ENCODE data around the gene SOX14. TPM values are rescaled to one million over a fixed set of nuclear protein-coding genes. Genes with fewer than 3 reads are reported as not detected.

Gene SOX14
- total and polyA plus RNA-seq, 2 experiments from 2014 or later: 0.39 TPM; not detected in 1

DNA sequence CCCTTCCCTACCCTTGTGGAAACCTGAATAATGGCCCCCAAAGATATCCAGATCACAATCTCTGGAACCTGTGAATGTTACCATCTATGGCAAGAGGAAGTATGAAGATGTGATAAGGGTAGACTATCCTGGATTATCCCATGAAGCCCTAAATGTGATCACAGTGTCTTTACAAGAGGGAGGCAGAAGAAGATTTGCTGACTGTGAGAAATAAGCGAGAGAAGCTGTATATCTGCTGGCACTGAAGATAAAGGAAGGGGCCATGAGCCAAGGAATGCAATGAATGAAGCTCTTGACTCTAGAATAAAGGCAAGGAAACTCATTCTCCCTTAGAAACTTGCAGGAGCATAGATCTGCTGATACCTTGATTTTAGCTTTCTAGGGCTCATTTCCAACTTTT lies 39.1 kb downstream of the SOX14 start:
- no peak overlapping the region for H3K27ac ChIP-seq (ENCODE audit: low read depth)
- H3K4me2 ChIP-seq: no peak overlapping the region
- H3K9me2 ChIP-seq (ENCODE audit: insufficient read depth): peaks cover 4% of the 10 kb centered on the region
- ATAC-seq (no peak), DNase-seq (ENCODE audit: low spot score) (no peak)
- H3K27ac Mint-ChIP-seq: no peak overlapping the region
- H3K27me3 Mint-ChIP-seq (ENCODE audit: insufficient read depth, low read depth, poor library complexity): peaks cover 5% of the 10 kb centered on the region
- H3K36me3 Mint-ChIP-seq (ENCODE audit: low read depth): no peaks in the 10 kb centered on the region
- no peaks in the 10 kb centered on the region for H4K20me1 ChIP-seq (replicated peaks; ENCODE audit: insufficient read depth)
- no peak for TF ChIP-seq CREB1 (CRISPR knock-in tag; IDR thresholded peaks at IDR 0.05; ENCODE audit: low read depth)
- no peak for TF ChIP-seq STAT1 (IDR thresholded peaks at IDR 0.05; ENCODE audit: unreplicated experiment)
- no peak for TF ChIP-seq EZH2 (IDR thresholded peaks at IDR 0.05; ENCODE audit: low read depth, unreplicated experiment)
- TF ChIP-seq EZH2phosphoT487 (IDR thresholded peaks at IDR 0.05; ENCODE audit: unreplicated experiment): no peak
- TF ChIP-seq NANOG (IDR thresholded peaks at IDR 0.05; ENCODE audit: borderline replicate concordance): no peak
- TF ChIP-seq, protein P1, sequence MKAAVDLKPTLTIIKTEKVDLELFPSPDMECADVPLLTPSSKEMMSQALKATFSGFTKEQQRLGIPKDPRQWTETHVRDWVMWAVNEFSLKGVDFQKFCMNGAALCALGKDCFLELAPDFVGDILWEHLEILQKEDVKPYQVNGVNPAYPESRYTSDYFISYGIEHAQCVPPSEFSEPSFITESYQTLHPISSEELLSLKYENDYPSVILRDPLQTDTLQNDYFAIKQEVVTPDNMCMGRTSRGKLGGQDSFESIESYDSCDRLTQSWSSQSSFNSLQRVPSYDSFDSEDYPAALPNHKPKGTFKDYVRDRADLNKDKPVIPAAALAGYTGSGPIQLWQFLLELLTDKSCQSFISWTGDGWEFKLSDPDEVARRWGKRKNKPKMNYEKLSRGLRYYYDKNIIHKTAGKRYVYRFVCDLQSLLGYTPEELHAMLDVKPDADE (IDR thresholded peaks at IDR 0.05): no peak
- TF ChIP-seq, protein P2, sequence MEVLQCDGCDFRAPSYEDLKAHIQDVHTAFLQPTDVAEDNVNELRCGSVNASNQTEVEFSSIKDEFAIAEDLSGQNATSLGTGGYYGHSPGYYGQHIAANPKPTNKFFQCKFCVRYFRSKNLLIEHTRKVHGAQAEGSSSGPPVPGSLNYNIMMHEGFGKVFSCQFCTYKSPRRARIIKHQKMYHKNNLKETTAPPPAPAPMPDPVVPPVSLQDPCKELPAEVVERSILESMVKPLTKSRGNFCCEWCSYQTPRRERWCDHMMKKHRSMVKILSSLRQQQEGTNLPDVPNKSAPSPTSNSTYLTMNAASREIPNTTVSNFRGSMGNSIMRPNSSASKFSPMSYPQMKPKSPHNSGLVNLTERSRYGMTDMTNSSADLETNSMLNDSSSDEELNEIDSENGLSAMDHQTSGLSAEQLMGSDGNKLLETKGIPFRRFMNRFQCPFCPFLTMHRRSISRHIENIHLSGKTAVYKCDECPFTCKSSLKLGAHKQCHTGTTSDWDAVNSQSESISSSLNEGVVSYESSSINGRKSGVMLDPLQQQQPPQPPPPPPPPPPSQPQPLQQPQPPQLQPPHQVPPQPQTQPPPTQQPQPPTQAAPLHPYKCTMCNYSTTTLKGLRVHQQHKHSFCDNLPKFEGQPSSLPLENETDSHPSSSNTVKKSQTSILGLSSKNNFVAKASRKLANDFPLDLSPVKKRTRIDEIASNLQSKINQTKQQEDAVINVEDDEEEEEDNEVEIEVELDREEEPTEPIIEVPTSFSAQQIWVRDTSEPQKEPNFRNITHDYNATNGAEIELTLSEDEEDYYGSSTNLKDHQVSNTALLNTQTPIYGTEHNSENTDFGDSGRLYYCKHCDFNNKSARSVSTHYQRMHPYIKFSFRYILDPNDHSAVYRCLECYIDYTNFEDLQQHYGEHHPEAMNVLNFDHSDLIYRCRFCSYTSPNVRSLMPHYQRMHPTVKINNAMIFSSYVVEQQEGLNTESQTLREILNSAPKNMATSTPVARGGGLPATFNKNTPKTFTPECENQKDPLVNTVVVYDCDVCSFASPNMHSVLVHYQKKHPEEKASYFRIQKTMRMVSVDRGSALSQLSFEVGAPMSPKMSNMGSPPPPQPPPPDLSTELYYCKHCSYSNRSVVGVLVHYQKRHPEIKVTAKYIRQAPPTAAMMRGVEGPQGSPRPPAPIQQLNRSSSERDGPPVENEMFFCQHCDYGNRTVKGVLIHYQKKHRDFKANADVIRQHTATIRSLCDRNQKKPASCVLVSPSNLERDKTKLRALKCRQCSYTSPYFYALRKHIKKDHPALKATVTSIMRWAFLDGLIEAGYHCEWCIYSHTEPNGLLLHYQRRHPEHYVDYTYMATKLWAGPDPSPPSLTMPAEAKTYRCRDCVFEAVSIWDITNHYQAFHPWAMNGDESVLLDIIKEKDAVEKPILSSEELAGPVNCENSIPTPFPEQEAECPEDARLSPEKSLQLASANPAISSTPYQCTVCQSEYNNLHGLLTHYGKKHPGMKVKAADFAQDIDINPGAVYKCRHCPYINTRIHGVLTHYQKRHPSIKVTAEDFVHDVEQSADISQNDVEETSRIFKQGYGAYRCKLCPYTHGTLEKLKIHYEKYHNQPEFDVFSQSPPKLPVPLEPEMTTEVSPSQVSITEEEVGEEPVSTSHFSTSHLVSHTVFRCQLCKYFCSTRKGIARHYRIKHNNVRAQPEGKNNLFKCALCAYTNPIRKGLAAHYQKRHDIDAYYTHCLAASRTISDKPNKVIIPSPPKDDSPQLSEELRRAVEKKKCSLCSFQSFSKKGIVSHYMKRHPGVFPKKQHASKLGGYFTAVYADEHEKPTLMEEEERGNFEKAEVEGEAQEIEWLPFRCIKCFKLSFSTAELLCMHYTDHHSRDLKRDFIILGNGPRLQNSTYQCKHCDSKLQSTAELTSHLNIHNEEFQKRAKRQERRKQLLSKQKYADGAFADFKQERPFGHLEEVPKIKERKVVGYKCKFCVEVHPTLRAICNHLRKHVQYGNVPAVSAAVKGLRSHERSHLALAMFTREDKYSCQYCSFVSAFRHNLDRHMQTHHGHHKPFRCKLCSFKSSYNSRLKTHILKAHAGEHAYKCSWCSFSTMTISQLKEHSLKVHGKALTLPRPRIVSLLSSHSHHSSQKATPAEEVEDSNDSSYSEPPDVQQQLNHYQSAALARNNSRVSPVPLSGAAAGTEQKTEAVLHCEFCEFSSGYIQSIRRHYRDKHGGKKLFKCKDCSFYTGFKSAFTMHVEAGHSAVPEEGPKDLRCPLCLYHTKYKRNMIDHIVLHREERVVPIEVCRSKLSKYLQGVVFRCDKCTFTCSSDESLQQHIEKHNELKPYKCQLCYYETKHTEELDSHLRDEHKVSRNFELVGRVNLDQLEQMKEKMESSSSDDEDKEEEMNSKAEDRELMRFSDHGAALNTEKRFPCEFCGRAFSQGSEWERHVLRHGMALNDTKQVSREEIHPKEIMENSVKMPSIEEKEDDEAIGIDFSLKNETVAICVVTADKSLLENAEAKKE (CRISPR knock-in tag; IDR thresholded peaks at IDR 0.05): no peak
- no peak for TF ChIP-seq ZNF331 (CRISPR knock-in tag; IDR thresholded peaks at IDR 0.05; ENCODE audit: low read depth)
- TF ChIP-seq JUNB (IDR thresholded peaks at IDR 0.05; ENCODE audit: unreplicated experiment): no peak
- TF ChIP-seq ZNF114 (CRISPR knock-in tag; IDR thresholded peaks at IDR 0.05): no peak
- no peak for TF ChIP-seq POLR2AphosphoS5 (IDR thresholded peaks at IDR 0.05; ENCODE audit: low read depth)
- TF ChIP-seq, protein P3, sequence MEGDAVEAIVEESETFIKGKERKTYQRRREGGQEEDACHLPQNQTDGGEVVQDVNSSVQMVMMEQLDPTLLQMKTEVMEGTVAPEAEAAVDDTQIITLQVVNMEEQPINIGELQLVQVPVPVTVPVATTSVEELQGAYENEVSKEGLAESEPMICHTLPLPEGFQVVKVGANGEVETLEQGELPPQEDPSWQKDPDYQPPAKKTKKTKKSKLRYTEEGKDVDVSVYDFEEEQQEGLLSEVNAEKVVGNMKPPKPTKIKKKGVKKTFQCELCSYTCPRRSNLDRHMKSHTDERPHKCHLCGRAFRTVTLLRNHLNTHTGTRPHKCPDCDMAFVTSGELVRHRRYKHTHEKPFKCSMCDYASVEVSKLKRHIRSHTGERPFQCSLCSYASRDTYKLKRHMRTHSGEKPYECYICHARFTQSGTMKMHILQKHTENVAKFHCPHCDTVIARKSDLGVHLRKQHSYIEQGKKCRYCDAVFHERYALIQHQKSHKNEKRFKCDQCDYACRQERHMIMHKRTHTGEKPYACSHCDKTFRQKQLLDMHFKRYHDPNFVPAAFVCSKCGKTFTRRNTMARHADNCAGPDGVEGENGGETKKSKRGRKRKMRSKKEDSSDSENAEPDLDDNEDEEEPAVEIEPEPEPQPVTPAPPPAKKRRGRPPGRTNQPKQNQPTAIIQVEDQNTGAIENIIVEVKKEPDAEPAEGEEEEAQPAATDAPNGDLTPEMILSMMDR (conservative IDR thresholded peaks at IDR 0.05; ENCODE audit: low read depth in 2 of 2): no peak
- TF ChIP-seq, protein P4, sequence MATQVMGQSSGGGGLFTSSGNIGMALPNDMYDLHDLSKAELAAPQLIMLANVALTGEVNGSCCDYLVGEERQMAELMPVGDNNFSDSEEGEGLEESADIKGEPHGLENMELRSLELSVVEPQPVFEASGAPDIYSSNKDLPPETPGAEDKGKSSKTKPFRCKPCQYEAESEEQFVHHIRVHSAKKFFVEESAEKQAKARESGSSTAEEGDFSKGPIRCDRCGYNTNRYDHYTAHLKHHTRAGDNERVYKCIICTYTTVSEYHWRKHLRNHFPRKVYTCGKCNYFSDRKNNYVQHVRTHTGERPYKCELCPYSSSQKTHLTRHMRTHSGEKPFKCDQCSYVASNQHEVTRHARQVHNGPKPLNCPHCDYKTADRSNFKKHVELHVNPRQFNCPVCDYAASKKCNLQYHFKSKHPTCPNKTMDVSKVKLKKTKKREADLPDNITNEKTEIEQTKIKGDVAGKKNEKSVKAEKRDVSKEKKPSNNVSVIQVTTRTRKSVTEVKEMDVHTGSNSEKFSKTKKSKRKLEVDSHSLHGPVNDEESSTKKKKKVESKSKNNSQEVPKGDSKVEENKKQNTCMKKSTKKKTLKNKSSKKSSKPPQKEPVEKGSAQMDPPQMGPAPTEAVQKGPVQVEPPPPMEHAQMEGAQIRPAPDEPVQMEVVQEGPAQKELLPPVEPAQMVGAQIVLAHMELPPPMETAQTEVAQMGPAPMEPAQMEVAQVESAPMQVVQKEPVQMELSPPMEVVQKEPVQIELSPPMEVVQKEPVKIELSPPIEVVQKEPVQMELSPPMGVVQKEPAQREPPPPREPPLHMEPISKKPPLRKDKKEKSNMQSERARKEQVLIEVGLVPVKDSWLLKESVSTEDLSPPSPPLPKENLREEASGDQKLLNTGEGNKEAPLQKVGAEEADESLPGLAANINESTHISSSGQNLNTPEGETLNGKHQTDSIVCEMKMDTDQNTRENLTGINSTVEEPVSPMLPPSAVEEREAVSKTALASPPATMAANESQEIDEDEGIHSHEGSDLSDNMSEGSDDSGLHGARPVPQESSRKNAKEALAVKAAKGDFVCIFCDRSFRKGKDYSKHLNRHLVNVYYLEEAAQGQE (IDR thresholded peaks at IDR 0.05; ENCODE audit: unreplicated experiment): no peak
- H3K27me3 ChIP-seq (ENCODE audit: insufficient read depth): no peaks in the 10 kb centered on the region
- H3K4me3 Mint-ChIP-seq: no peak overlapping the region
- H3K4me3 ChIP-seq: no peak overlapping the region
- H3K4me1 ChIP-seq (ENCODE audit: insufficient read depth): peaks cover 11% of the 10 kb centered on the region
- H3K79me2 ChIP-seq (replicated peaks; ENCODE audit: insufficient read depth): no peaks in the 10 kb centered on the region
- H3F3A ChIP-seq (replicated peaks; ENCODE audit: low read depth): no peaks in the 10 kb centered on the region
- H3K36me3 ChIP-seq (ENCODE audit: insufficient read depth): no peaks in the 10 kb centered on the region; the same call in 1 of the 2 replicates
- peaks cover 11% of the 10 kb centered on the region for H3K4me1 Mint-ChIP-seq
- H3K9me3 Mint-ChIP-seq: peaks cover 7% of the 10 kb centered on the region; the same call in 2 of the 3 replicates
- no peak overlapping the region for H2AFZ ChIP-seq

All from GM23338 (cell line).